ENCODE measurements around the gene PKP3. TPM values are rescaled to one million over a fixed set of nuclear protein-coding genes. Genes with fewer than 3 reads are reported as not detected.
"Not testable (repeated sequence)": the region's sequence is repeated elsewhere in the genome, so short reads cannot be mapped to it uniquely, and the experiment has no call there.

Gene PKP3
- total RNA-seq, 5 donors from 2014 or later (not counting 1 experiment from before 2014, with no cell fraction given): 0.32 to 0.85 (median 0.47) TPM; not detected in 1

DNA sequence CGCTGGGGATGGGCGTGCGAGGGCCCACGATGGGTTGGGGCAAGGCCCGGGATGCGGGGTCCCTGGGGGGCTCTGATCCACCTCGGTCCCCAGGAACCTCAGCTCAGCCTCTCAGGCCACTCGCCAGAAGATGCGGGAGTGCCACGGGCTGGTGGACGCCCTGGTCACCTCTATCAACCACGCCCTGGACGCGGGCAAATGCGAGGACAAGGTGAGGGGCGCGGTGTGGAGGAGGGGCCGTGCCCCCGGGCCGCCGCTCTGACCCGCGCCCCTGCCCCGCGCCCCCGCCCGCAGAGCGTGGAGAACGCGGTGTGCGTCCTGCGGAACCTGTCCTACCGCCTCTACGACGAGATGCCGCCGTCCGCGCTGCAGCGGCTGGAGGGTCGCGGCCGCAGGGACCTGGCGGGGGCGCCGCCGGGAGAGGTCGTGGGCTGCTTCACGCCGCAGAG lies 6.3 kb downstream of the PKP3 start:
- Histone ChIP-seq H3K36me3 (ENCODE audit: control insufficient read depth in 2 of 2, extremely low read depth in 1 of 2, insufficient read depth in 1 of 2, low read length in 1 of 2) (peaks cover 0 to 3% of the 10 kb centered on the region in 2 donors), H3K27ac (ENCODE audit: low read length) (no peak overlapping the region), H3K4me1 (ENCODE audit: control insufficient read depth in 1 of 2, extremely low read depth in 1 of 2, insufficient read depth in 2 of 2, low read length in 2 of 2) (peaks cover 0 to 24% of the 10 kb centered on the region in 2 experiments), H3K27me3 (replicated peaks in 1 of 2; ENCODE audit: control insufficient read depth in 2 of 2, extremely low read depth in 1 of 2, insufficient read depth in 2 of 2, low read length in 1 of 2) (peaks cover 0 to 44% of the 10 kb centered on the region in 2 experiments), H3K9me3 (no peaks in the 10 kb centered on the region), H3K4me3 (ENCODE audit: control insufficient read depth in 1 of 2, extremely low read depth in 1 of 2, low read length in 1 of 2) (no peak overlapping the region)
- H3K4me1 Mint-ChIP-seq: peaks cover under 1 to 8% (median 4%) of the 10 kb centered on the region in 3 donors
- ChIA-PET CTCF (no interaction called here), POLR2A (no interaction called here)
- H3K27me3 Mint-ChIP-seq: peaks cover 0 to 9% of the 10 kb centered on the region in 2 donors
- no peak overlapping the region for H3K27ac Mint-ChIP-seq
- WGBS (ENCODE audit: insufficient coverage): 57% methylated on average over 42 of the region's 50 CpGs
- H3K4me3 Mint-ChIP-seq: peak overlapping the region in 1 of 3 donors; percentile 47
- no peaks in the 10 kb centered on the region for H3K9me3 Mint-ChIP-seq
- no peaks in the 10 kb centered on the region for H3K36me3 Mint-ChIP-seq
- ATAC-seq (replicated peaks in 1 of 4) (no peak), DNase-seq (no peak)

DNA sequence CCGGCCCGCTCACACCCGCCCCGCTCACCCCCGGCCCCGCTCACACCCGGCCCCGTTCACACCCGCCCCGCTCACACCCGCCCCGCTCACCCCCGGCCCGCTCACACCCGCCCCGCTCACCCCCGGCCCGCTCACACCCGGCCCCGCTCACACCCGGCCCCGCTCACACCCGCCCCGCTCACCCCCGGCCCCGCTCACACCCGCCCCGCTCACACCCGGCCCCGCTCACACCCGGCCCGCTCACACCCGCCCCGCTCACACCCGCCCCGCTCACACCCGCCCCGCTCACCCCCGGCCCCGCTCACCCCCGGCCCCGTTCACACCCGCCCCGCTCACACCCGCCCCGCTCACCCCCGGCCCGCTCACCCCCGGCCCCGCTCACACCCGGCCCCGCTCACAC lies 7.2 kb downstream of the PKP3 start:
- DNase-seq; H3K4me3 Mint-ChIP-seq; H3K36me3 ChIP-seq (ENCODE audit: control insufficient read depth in 2 of 2, extremely low read depth in 1 of 2, insufficient read depth in 1 of 2, low read length in 1 of 2); H3K4me3 ChIP-seq (ENCODE audit: control insufficient read depth in 1 of 2, extremely low read depth in 1 of 2, low read length in 1 of 2); H3K9me3 Mint-ChIP-seq; POLR2A ChIA-PET; H3K27ac ChIP-seq (ENCODE audit: low read length); ATAC-seq (replicated peaks in 1 of 4); H3K27ac Mint-ChIP-seq; CTCF ChIA-PET; H3K36me3 Mint-ChIP-seq; H3K27me3 Mint-ChIP-seq; H3K9me3 ChIP-seq: not testable (repeated sequence)
- Histone ChIP-seq H3K27me3 (replicated peaks in 1 of 2; ENCODE audit: control insufficient read depth in 2 of 2, extremely low read depth in 1 of 2, insufficient read depth in 2 of 2, low read length in 1 of 2) (peaks cover 0 to 36% of the 10 kb centered on the region in 2 experiments), H3K4me1 (ENCODE audit: control insufficient read depth in 1 of 2, extremely low read depth in 1 of 2, insufficient read depth in 2 of 2, low read length in 2 of 2) (peaks cover 0 to 31% of the 10 kb centered on the region in 2 experiments)
- no CpG with 5 or more reads among the region's 52 CpGs for WGBS (ENCODE audit: insufficient coverage)
- peaks cover 4 to 11% (median 7%) of the 10 kb centered on the region in 3 donors for H3K4me1 Mint-ChIP-seq

DNA sequence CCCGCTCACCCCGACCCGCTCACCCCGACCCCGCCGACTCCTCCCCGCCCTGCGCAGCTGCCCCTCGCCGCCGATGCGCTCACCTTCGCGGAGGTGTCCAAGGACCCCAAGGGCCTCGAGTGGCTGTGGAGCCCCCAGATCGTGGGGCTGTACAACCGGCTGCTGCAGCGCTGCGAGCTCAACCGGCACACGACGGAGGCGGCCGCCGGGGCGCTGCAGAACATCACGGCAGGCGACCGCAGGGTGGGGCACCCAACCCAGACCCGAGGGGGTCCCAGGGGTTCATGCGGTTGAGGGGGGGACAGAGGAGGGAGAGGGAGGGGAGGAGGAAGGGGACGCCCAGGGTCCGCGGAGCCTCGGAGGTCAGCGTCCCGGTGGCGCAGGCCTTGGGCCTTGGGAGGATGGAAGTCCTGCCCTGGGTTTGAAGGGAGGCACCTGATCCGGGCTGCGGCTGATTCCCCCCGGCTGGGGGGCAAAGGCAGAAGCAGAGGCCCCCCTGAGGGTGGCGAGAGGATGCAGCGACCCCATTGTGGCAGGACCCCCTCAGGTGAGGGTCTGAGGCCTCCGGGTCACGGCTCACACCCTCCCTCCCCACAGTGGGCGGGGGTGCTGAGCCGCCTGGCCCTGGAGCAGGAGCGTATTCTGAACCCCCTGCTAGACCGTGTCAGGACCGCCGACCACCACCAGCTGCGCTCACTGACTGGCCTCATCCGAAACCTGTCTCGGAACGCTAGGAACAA lies 9.2 kb downstream of the PKP3 start:
- ATAC-seq (replicated peaks in 1 of 4) (no peak), DNase-seq (no peak)
- Histone ChIP-seq H3K36me3 (ENCODE audit: control insufficient read depth in 2 of 2, extremely low read depth in 1 of 2, insufficient read depth in 1 of 2, low read length in 1 of 2) (peaks cover 0 to 12% of the 10 kb centered on the region in 2 donors), H3K9me3 (no peaks in the 10 kb centered on the region), H3K4me1 (ENCODE audit: control insufficient read depth in 1 of 2, extremely low read depth in 1 of 2, insufficient read depth in 2 of 2, low read length in 2 of 2) (peaks cover 5 to 33% of the 10 kb centered on the region in 2 experiments), H3K27ac (ENCODE audit: low read length) (no peak overlapping the region), H3K27me3 (replicated peaks in 1 of 2; ENCODE audit: control insufficient read depth in 2 of 2, extremely low read depth in 1 of 2, insufficient read depth in 2 of 2, low read length in 1 of 2) (peaks cover 0 to 29% of the 10 kb centered on the region in 2 experiments), H3K4me3 (ENCODE audit: control insufficient read depth in 1 of 2, extremely low read depth in 1 of 2, low read length in 1 of 2) (no peak overlapping the region)
- no peaks in the 10 kb centered on the region for H3K9me3 Mint-ChIP-seq
- 80% methylated on average over 47 of the region's 55 CpGs for WGBS (ENCODE audit: insufficient coverage)
- no peak overlapping the region for H3K27ac Mint-ChIP-seq
- peaks cover 0 to 9% of the 10 kb centered on the region in 2 donors for H3K27me3 Mint-ChIP-seq
- no peaks in the 10 kb centered on the region for H3K36me3 Mint-ChIP-seq
- no peak overlapping the region for H3K4me3 Mint-ChIP-seq
- peaks cover 4 to 16% (median 11%) of the 10 kb centered on the region in 3 donors for H3K4me1 Mint-ChIP-seq
- CTCF ChIA-PET: interaction anchor here in 1 of 2 donors (0.6 kb wide), 1 partner anchor 42 kb away, joined by 3 read pairs; no protein-coding TSS in a partner anchor
- POLR2A ChIA-PET: no interaction called here

DNA sequence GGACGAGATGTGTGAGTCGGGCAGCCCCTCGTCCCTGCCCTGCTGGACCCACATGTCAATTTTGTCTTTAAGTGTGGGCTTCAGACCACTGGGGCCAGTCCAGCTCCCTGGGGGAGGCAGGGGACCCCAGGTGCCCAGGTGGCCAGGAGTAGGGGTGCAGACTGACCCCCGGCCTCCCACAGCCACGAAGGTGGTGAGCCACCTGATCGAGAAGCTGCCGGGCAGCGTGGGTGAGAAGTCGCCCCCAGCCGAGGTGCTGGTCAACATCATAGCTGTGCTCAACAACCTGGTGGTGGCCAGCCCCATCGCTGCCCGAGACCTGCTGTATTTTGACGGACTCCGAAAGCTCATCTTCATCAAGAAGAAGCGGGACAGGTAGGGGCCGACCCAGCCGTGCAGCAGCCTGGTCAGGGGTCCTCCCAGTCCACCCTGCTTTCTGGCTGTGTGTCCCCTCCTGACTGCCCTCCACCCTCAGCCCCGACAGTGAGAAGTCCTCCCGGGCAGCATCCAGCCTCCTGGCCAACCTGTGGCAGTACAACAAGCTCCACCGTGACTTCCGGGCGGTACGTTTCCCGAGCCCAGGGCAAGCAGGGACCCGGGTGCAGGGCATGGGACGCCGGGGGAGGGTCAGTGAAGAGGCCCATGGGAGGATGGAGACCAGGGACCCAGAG lies 9.9 kb downstream of the PKP3 start:
- H3K4me3 ChIP-seq (ENCODE audit: control insufficient read depth in 1 of 2, extremely low read depth in 1 of 2, low read length in 1 of 2): no peak overlapping the region
- Mint-ChIP-seq H3K4me1 (peaks cover 7 to 16% (median 10%) of the 10 kb centered on the region in 3 donors), H3K27ac (peak overlapping the region in 1 of 2 donors; percentile 34), H3K4me3 (no peak overlapping the region), H3K9me3 (no peaks in the 10 kb centered on the region), H3K36me3 (no peaks in the 10 kb centered on the region), H3K27me3 (peaks cover 0 to 6% of the 10 kb centered on the region in 2 donors)
- ChIA-PET CTCF (interaction anchor here in 1 of 2 donors (0.6 kb wide), 1 partner anchor 41 kb away, joined by 3 read pairs; no protein-coding TSS in a partner anchor), POLR2A (interaction anchor here in 1 of 2 donors (0.6 kb wide), 1 partner anchor 66 kb away, joined by 4 read pairs; no protein-coding TSS in a partner anchor)
- H3K4me1 ChIP-seq (ENCODE audit: control insufficient read depth in 1 of 2, extremely low read depth in 1 of 2, insufficient read depth in 2 of 2, low read length in 2 of 2): peaks cover 5 to 40% of the 10 kb centered on the region in 2 experiments
- no peaks in the 10 kb centered on the region for H3K9me3 ChIP-seq
- DNase-seq (no peak), ATAC-seq (replicated peaks in 1 of 4) (no peak)
- peaks cover 0 to 19% of the 10 kb centered on the region in 2 donors for H3K36me3 ChIP-seq (ENCODE audit: control insufficient read depth in 2 of 2, extremely low read depth in 1 of 2, insufficient read depth in 1 of 2, low read length in 1 of 2)
- peaks cover 0 to 25% of the 10 kb centered on the region in 2 experiments for H3K27me3 ChIP-seq (replicated peaks in 1 of 2; ENCODE audit: control insufficient read depth in 2 of 2, extremely low read depth in 1 of 2, insufficient read depth in 2 of 2, low read length in 1 of 2)
- no peak overlapping the region for H3K27ac ChIP-seq (ENCODE audit: low read length)
- WGBS (ENCODE audit: insufficient coverage): 93% methylated on average over 26 of the region's 27 CpGs

DNA sequence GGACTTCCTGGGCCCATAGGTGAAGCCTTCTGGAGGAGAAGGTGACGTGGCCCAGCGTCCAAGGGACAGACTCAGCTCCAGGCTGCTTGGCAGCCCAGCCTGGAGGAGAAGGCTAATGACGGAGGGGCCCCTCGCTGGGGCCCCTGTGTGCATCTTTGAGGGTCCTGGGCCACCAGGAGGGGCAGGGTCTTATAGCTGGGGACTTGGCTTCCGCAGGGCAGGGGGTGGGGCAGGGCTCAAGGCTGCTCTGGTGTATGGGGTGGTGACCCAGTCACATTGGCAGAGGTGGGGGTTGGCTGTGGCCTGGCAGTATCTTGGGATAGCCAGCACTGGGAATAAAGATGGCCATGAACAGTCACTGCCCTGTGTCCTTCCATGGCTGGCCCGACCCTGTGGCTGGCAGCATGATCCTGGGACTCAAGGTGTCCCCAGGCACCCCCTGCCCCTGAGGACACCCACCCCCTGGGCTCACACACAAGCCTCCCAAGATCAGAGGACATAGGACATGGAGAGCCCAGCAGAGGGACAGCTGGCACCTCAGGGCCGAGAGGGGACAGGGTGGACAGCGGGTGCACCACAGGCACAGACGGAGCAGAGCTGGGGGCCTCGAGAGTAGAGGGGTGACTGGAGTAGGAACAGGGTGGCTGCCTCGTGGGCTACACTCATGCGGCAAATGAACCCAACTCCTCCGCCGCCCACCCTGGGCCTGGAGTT lies 10.7 kb downstream of the PKP3 start:
- Histone ChIP-seq H3K9me3 (no peaks in the 10 kb centered on the region), H3K4me1 (ENCODE audit: control insufficient read depth in 1 of 2, extremely low read depth in 1 of 2, insufficient read depth in 2 of 2, low read length in 2 of 2) (peaks cover 5 to 45% of the 10 kb centered on the region in 2 experiments), H3K36me3 (ENCODE audit: control insufficient read depth in 2 of 2, extremely low read depth in 1 of 2, insufficient read depth in 1 of 2, low read length in 1 of 2) (peaks cover 8 to 21% of the 10 kb centered on the region in 2 donors), H3K27ac (ENCODE audit: low read length) (no peak overlapping the region), H3K27me3 (replicated peaks in 1 of 2; ENCODE audit: control insufficient read depth in 2 of 2, extremely low read depth in 1 of 2, insufficient read depth in 2 of 2, low read length in 1 of 2) (peaks cover 0 to 21% of the 10 kb centered on the region in 2 experiments), H3K4me3 (ENCODE audit: control insufficient read depth in 1 of 2, extremely low read depth in 1 of 2, low read length in 1 of 2) (no peak overlapping the region)
- H3K27me3 Mint-ChIP-seq: peaks cover 0 to 2% of the 10 kb centered on the region in 2 donors
- no peaks in the 10 kb centered on the region for H3K9me3 Mint-ChIP-seq
- DNase-seq (no peak), ATAC-seq (replicated peaks in 1 of 4) (no peak)
- peak overlapping the region in 1 of 3 donors; percentile 48 for H3K4me3 Mint-ChIP-seq
- CTCF ChIA-PET: no interaction called here
- H3K36me3 Mint-ChIP-seq: no peaks in the 10 kb centered on the region
- peaks cover 12 to 17% (median 13%) of the 10 kb centered on the region in 3 donors for H3K4me1 Mint-ChIP-seq
- POLR2A ChIA-PET: no interaction called here
- H3K27ac Mint-ChIP-seq: peak overlapping the region in 1 of 2 donors; percentile 75
- 90% methylated on average over 12 of the region's 14 CpGs for WGBS (ENCODE audit: insufficient coverage)
